Psoas muscle (tissue), 8 donors: ENCODE results near the gene SLC16A1. TPM values are rescaled to one million over a fixed set of nuclear protein-coding genes. Genes with fewer than 3 reads are reported as not detected.

Experiments used
- ATAC-seq, 4 donors: fragments of 200-7000 bp; cut with Tn5 transposase; one replicate each; pipeline ENCODE4 v1.9.1; 2020; ENCODE audit warnings: moderate library complexity in 3 of 4, mild to moderate bottlenecking in 2 of 4
- DNase-seq, 2 donors: peaks; one replicate each; pipeline ENCODE4 v3.0.0-alpha.2; 2020
- H3K27ac ChIP-seq: fragments of 200-600 bp; one replicate; pipeline ENCODE4 v1.8.0; 2022
- H3K27me3 ChIP-seq, 3 donors: fragments of 200-600 bp in 1 of 3; one replicate each; pipeline versions ENCODE4 v1.6.1 to v1.8.0; 2013 to 2022; ENCODE audit warnings: low read length in 2 of 3, mild to moderate bottlenecking in 2 of 3, moderate library complexity in 1 of 3; ENCODE audit not compliant: insufficient read depth in 3 of 3
- H3K36me3 ChIP-seq, 2 donors: fragments of 200-600 bp in 1 of 2; one replicate each; pipeline versions ENCODE4 v1.6.1 to v1.8.0; 2013 to 2022; ENCODE audit warnings: low read depth in 1 of 2, mild to moderate bottlenecking in 1 of 2, moderate library complexity in 1 of 2; ENCODE audit not compliant: insufficient read depth in 1 of 2
- H3K4me1 ChIP-seq: fragments of 200-600 bp; one replicate; pipeline ENCODE4 v1.8.0; 2022
- H3K4me3 ChIP-seq: fragments of 200-600 bp; one replicate; pipeline ENCODE4 v1.8.0; 2022; ENCODE audit warnings: mild to moderate bottlenecking
- H3K9me3 ChIP-seq: fragments of 200-600 bp; one replicate; pipeline ENCODE4 v1.8.0; 2022
- WGBS, 3 donors: extraction: QIAGEN DNeasy Blood & Tissue Kit; methylation state at CpG; one replicate each; pipeline versions ENCODE4 v1.1.6 to v1.1.7; 2013; 5-methylcytosine and 5-hydroxymethylcytosine counted together
- intact Hi-C, 2 donors: fragments of 100-400 bp; cut with DNase I; formaldehyde crosslinking; loops; one replicate each; pipeline versions ENCODE4 v1.11.0 to v1.14.2; 2022
- polyA plus RNA-seq, 3 donors: library from polyadenylated mRNA; stranded (reverse); fragments of 200-250 nt; gene quantifications; one replicate each; pipeline ENCODE4 v1.2.3, GENCODE V29; 2013
- total RNA-seq, 4 donors: library from RNA; stranded (reverse); fragmentation: NEBNext Ultra II Directional in 2 of 4; extraction: Animal tissue kit (Norgen Biotek cat#: 25700) in 2 of 4; gene quantifications; one replicate each; pipeline versions ENCODE4 v1.2.1 to v1.2.4, GENCODE V29; 2021 to 2023
- TF ChIP-seq, protein P1 (sequence below): fragments of 200-600 bp; IDR thresholded peaks from one replicate; pipeline ENCODE4 v1.8.0; 2022; ENCODE audit warnings: antibody characterized with exemption
- donor health status: healthy with polysubstance abuse.
- donor health status: DM: no; HTN: no; CAD: no; lungs with moderate emphysema.
- donor health status: Bipolar disorder and iron deficiency.
- donor health status: healthy.
- donor health status: DM: yes; HTN: yes; CAD: no.
- donor health status: DM: no; HTN: no; CAD: no.
- donor health status: DM: no; HTN: no; CAD: no.
- donor health status: DM: yes; HTN: yes; CAD: no.

The SLC16A1 gene
- total and polyA plus RNA-seq, 7 donors: 23.9 to 78.9 (median 51.3) TPM

DNA sequence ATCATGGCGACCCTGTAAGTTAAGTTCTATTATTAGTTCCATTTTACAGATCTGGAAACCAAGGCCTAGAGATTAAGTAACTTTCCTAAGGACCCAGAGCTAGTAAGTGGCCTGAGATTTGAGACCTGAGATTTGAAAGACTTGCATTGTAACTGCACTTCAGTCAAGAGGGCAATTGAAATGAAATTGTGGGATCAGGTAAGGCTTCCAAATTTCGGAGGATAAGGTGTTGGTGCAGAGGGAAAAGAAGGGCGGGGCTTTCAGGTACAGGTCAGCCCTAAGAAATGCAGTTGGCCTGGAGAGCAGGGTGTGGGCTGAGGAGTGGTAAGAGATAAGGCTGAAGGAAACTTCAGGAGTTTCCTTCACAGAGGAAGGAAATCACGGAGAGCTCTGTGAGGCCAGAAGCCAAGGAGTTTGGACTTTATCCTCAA is 51.1 kb downstream of the SLC16A1 start:
- Histone ChIP-seq H3K4me1 (no peaks in the 10 kb centered on the region), H3K4me3 (no peak overlapping the region), H3K27ac (peak overlapping the region; percentile 0), H3K27me3 (no peaks in the 10 kb centered on the region), H3K36me3 (peaks cover 0 to under 1% of the 10 kb centered on the region in 2 donors), H3K9me3 (no peaks in the 10 kb centered on the region)
- WGBS, 3 donors: 71 to 76% (median 75%) methylated on average over 4 of the region's 4 CpGs
- no peak for ATAC-seq
- no peak for DNase-seq
- intact Hi-C loops: no loop called here
- TF ChIP-seq, protein P1, sequence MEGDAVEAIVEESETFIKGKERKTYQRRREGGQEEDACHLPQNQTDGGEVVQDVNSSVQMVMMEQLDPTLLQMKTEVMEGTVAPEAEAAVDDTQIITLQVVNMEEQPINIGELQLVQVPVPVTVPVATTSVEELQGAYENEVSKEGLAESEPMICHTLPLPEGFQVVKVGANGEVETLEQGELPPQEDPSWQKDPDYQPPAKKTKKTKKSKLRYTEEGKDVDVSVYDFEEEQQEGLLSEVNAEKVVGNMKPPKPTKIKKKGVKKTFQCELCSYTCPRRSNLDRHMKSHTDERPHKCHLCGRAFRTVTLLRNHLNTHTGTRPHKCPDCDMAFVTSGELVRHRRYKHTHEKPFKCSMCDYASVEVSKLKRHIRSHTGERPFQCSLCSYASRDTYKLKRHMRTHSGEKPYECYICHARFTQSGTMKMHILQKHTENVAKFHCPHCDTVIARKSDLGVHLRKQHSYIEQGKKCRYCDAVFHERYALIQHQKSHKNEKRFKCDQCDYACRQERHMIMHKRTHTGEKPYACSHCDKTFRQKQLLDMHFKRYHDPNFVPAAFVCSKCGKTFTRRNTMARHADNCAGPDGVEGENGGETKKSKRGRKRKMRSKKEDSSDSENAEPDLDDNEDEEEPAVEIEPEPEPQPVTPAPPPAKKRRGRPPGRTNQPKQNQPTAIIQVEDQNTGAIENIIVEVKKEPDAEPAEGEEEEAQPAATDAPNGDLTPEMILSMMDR: no peak

DNA sequence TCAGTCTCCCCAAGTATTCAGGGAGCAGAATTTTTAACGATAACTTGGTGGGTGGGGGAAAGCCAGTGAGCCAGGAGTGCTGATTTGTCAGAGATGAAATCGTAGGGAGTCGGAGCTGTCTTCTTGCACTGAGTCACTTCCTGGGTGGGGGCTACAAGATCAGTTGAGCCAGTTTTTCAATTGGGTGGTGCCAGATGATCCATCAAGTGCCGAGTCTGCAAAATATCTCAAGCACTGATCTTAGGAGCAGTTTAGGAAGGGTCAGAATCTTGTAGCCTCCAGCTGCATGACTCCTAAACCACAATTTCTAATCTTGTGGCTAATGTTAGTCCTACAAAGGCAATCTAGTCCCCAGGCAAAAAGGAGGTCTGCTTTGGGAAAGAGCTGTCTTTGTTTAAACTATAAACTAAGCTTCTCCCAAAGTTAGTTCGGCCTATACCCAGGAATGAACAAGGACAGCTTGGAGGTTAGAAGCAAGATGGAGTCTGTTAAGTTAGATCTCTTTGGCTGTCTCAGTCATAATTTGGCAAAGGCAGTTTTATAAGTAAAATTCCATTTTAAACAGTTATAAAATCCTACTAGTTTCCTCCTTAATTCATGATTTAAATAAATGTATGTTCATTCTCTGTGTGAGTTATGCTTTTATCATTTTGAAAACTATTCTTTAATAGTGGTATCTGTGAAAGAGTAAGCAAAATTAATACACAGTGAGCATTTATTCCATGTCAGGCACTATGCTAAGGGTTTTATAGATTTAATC is 51.7 kb downstream of the SLC16A1 start:
- 59 to 71% (median 69%) methylated on average over 5 of the region's 5 CpGs for WGBS, 3 donors
- intact Hi-C loops: no loop called here
- no peak for ATAC-seq
- TF ChIP-seq, protein P1: no peak
- no peaks in the 10 kb centered on the region for H3K9me3 ChIP-seq
- DNase-seq: no peak
- no peaks in the 10 kb centered on the region for H3K36me3 ChIP-seq
- H3K4me3 ChIP-seq: no peak overlapping the region
- no peaks in the 10 kb centered on the region for H3K27me3 ChIP-seq
- H3K27ac ChIP-seq: peak overlapping the region; percentile 0
- no peaks in the 10 kb centered on the region for H3K4me1 ChIP-seq

DNA sequence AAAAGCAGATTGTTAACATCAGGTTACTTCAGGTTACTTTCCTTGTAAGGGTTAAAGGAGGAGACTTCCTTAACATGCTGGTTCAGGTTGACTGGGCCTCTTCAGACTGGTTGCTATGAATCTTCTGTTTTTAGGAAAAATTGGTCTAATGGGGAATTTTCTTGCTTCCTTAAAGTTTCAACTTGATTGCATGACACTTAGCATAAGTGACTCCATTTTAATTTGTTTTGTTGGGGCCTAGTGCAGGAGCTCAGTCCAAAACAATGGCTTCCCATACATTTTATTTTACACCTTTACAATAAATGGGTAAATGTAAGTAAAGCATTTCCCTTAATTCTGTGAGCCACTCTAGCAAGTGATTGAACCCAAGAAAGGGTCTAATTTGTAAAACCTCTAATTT is 53.8 kb downstream of the SLC16A1 start:
- intact Hi-C loops: no loop called here
- TF ChIP-seq, protein P1: no peak
- no peaks in the 10 kb centered on the region for H3K4me1 ChIP-seq

DNA sequence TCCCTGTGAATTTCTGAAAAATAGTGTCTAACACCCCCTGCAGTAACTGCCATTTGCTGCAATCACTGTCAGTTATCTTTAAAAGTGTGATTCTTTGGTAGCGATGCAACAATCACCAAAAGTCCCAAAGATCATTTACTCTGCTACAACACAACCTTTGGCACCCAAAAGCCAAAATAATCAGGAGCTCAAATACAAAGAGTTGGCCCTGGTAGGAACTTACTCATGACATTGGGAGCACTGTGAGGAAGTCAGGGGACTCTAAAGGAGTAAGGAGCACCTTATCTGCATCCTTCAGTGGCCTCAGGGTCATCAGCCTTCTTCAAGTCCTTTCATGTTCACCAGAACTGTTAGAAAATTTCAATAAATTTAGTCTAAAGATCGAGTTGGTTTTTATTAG is 54.6 kb downstream of the SLC16A1 start:
- DNase-seq: no peak
- WGBS, 3 donors: 77 to 88% (median 78%) methylated on average over 2 of the region's 2 CpGs
- H3K27ac ChIP-seq: no peak overlapping the region
- H3K9me3 ChIP-seq: peaks cover 8% of the 10 kb centered on the region
- H3K4me3 ChIP-seq: no peak overlapping the region
- intact Hi-C loops: no loop called here
- TF ChIP-seq, protein P1: no peak
- H3K27me3 ChIP-seq: no peaks in the 10 kb centered on the region
- H3K4me1 ChIP-seq: no peaks in the 10 kb centered on the region
- no peak for ATAC-seq
- no peaks in the 10 kb centered on the region for H3K36me3 ChIP-seq

More for the DNA sequence above, 53.8 kb downstream of the SLC16A1 start:
- ATAC-seq (no peak), DNase-seq (no peak)
- H3K36me3 ChIP-seq: no peaks in the 10 kb centered on the region
- H3K9me3 ChIP-seq: no peaks in the 10 kb centered on the region
- no peak overlapping the region for H3K27ac ChIP-seq
- no peak overlapping the region for H3K4me3 ChIP-seq
- no peaks in the 10 kb centered on the region for H3K27me3 ChIP-seq

DNA sequence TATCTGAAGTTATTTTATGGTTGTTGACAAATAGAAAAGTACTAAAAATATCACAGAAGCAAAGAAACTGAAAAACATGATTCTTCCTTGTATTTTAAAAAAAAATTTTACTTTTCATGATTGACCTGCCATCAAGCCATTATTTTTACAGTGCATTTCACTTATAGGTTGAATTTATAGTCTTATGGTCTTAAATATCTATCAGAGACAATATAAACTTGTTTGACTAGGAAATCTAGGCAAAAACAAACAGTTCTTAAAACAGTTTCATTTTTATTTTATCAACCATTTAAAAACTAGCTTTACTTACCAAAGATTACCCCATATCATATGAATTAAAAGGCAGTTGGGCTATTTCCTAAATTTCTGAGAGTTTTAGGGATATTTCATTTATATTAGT is 59.2 kb downstream of the SLC16A1 start:
- Histone ChIP-seq H3K9me3 (peaks cover 8% of the 10 kb centered on the region), H3K36me3 (no peaks in the 10 kb centered on the region), H3K4me3 (no peak overlapping the region), H3K27me3 (no peaks in the 10 kb centered on the region), H3K4me1 (no peaks in the 10 kb centered on the region), H3K27ac (no peak overlapping the region)
- DNase-seq (no peak), ATAC-seq (no peak)
- intact Hi-C loops: no loop called here
- TF ChIP-seq, protein P1: no peak
